Measurements from ENCODE around the gene SUSD3.
"Not testable (repeated sequence)": the region's sequence is repeated elsewhere in the genome, so short reads cannot be mapped to it uniquely, and the experiment has no call there.

Gene SUSD3

DNA sequence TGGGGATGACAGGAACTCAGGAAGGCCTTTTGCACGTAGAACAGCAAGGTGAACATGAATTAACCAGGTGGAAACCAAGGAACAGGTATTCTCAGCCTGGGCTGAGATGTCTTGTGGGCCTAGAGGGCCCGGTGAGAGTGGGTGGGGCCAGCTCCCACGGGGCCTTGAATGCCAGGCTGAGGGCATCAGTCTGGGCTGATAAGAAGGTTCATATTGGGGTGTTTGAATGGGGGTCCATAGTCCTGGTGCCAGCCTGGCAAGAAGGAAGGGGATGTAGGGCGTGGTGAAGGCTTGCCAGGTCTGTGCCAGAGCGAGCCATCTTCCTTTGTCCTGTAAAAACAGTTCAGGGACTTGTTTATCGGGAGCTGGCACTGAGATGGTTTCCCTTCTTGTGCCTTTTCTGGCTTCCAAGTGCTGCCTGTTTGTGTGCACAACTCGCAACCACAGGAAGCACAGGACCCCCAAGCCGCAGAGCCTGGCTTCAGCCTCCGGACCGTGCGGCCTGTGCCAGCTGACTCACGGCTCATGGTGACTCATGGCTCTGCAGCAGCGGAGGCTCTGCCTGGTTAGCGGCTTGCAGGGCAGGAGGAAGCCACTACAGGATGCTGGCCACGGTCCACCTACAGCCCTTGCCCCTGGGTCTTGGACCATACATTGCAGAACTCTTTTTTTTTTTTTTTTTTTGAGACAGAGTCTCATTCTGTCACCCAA, 39.9 kb downstream of the SUSD3 start:
- no peaks in the 10 kb centered on the region for H3K9me3 Mint-ChIP-seq
- peak overlapping the region; percentile 77 to 96 for H3K27ac Mint-ChIP-seq
- H3K4me3 Mint-ChIP-seq = peak overlapping the region; percentile 82 to 93
- peaks cover 41 to 52% of the 10 kb centered on the region in 2 donors for H3K4me1 Mint-ChIP-seq (ENCODE audit: low read depth in 2 of 2)
- no peak for ATAC-seq (replicated peaks)
- H3K27me3 Mint-ChIP-seq = no peaks in the 10 kb centered on the region
- DNase-seq = peak; percentile 30 to 41 (median 35)
- H3K36me3 Mint-ChIP-seq (ENCODE audit: insufficient read depth) = peaks cover 26% of the 10 kb centered on the region

DNA sequence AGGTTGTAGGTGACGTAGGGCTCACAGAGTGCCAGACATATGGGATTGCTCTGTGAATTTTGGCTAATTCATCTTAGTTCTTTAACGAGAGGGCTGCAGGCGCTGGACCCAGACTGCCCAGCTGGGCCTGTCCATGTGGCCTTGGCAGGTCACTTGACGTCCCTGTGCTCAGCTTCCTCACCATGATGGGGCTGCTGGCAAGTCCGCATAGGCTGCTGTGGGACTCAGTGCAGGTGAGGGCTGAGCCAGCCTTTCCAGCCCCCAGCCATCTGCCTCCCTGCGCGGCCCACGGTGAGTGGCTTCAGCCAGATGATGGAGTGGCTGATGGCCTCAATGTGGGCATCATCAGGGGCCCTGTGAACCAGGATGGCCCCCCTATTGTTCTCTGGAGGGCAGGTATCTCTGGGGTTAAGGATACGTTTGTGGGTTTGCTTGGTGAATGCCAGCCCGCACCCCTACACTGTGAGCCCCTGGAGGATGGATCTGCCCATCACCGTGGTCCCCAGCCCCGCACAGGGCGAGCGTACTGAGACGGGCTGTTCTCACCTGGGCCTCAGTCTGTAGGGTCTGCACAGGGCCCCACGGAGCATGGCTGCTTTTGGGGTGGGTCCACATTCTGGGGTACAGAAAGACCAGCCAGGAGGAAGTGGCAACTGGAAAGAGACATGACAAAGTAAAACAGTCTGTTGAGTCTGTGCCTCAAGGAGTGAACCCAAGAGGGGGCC, 41.2 kb downstream of the SUSD3 start:
- Mint-ChIP-seq H3K4me1 (ENCODE audit: low read depth in 2 of 2) (peaks cover 30 to 47% of the 10 kb centered on the region in 2 donors), H3K27me3 (no peaks in the 10 kb centered on the region), H3K27ac (peak overlapping the region in 1 of 2 donors; percentile 6), H3K36me3 (ENCODE audit: insufficient read depth) (peaks cover 28% of the 10 kb centered on the region), H3K9me3 (no peaks in the 10 kb centered on the region), H3K4me3 (peak overlapping the region; percentile 82 to 93)
- ATAC-seq (replicated peaks) (no peak), DNase-seq (no peak)

DNA sequence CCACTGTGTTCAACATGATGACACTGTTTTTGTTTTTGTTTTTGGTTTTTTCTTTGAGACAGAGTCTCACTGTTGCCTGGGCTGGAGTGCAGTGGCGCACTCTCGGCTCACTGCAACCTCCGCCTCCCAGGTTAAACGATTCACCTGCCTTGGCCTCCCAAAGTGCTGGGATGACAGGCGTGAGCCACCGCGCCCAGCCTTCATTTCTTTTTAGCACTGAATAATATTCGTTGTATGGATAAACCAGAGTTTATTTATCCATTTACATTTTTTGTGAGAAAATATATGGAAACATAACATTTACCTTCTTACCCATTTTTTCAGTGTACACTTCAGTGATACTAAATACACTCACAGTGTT, 41.8 kb downstream of the SUSD3 start:
- Mint-ChIP-seq H3K36me3 (ENCODE audit: insufficient read depth) (peaks cover 28% of the 10 kb centered on the region), H3K4me3 (peak overlapping the region; percentile 31 to 93), H3K27me3 (no peaks in the 10 kb centered on the region), H3K4me1 (ENCODE audit: low read depth in 2 of 2) (peaks cover 32 to 49% of the 10 kb centered on the region in 2 donors), H3K27ac (peak overlapping the region in 1 of 2 donors; percentile 6), H3K9me3 (no peaks in the 10 kb centered on the region)
- DNase-seq (no peak), ATAC-seq (replicated peaks) (no peak)

DNA sequence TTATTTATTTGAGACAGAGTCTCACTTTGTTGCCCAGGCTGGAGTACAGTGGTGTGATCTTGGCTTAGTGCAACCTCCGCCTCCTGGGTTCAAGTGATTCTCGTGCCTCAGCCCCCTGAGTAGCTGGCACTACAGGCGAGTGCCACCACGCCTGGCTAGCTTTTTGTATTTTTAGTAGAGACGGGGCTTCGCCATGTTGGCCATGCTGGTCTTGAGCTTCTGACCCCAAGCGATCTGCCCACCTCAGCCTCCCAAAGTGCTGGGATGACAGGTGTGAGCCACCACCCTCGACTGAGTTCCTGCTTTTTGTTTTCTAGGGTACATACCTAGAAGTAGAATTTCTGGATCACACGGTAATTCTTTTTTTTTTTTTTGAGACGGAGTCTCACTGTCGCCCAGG, 42.6 kb downstream of the SUSD3 start:
- H3K27me3 Mint-ChIP-seq; H3K9me3 Mint-ChIP-seq; H3K27ac Mint-ChIP-seq; ATAC-seq (replicated peaks); DNase-seq; H3K4me3 Mint-ChIP-seq: not testable (repeated sequence)
- H3K36me3 Mint-ChIP-seq (ENCODE audit: insufficient read depth) = peaks cover 28% of the 10 kb centered on the region
- H3K4me1 Mint-ChIP-seq (ENCODE audit: low read depth in 2 of 2) = peaks cover 34 to 56% of the 10 kb centered on the region in 2 donors

DNA sequence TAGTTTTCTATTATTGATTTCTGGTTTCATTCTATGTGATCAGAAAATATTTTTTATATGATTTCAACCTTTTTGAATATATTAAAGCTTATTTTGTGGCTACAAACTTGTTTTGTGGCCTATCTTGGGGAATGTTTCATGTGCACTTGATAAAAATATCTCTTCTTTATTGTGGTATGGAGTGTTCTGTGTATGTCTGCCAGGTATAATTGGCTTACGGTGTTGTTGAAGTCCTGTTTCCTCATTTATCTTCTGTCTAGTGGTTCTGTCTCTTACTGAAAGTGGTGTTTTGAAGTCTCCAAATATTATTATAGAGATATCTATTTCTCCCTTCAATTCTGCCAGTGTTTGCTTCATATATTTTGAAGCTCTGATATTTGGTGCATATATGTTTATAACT, 47.1 kb downstream of the SUSD3 start:
- DNase-seq (no peak), ATAC-seq (replicated peaks) (no peak)
- Mint-ChIP-seq H3K9me3 (no peaks in the 10 kb centered on the region), H3K27me3 (no peaks in the 10 kb centered on the region), H3K27ac (peak overlapping the region in 1 of 2 donors; percentile 74), H3K4me3 (peak overlapping the region in 1 of 2 donors; percentile 3), H3K36me3 (ENCODE audit: insufficient read depth) (peaks cover 30% of the 10 kb centered on the region), H3K4me1 (ENCODE audit: low read depth in 2 of 2) (peaks cover 22 to 38% of the 10 kb centered on the region in 2 donors)

DNA sequence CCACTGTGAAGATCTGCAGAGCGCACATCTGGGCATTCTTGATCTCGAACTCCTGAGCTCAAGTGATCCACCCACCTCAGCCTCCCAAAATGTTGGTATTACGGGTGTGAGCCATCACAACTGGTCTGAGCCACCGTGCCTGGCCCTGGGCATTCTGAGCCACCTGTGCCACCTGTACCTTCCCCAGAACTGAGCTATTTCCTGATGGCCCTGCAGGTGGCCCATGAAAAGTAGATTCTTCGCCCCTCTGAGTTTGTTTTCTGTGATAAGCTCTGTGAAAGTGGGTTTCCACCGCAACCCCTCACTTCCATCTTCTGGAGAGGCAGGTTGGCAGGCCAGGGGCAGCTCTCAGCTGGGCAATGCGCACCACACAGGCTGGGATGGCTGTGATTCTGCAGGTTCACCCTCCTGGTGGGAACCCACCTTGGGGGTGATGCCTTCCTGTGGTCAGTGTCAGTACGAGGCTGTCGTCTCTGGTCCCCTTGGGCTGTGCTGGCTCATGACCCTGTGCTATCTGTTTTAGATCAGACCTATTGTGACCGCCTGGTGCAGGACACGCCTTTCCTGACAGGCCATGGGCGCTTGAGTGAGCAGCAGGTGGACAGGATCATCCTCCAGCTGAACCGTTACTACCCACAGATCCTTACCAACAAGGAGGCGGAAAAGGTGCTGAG, 48.8 kb downstream of the SUSD3 start:
- peaks cover 26 to 34% of the 10 kb centered on the region in 2 donors for H3K4me1 Mint-ChIP-seq (ENCODE audit: low read depth in 2 of 2)
- H3K4me3 Mint-ChIP-seq = no peak overlapping the region
- H3K27ac Mint-ChIP-seq = no peak overlapping the region
- no peak for ATAC-seq (replicated peaks)
- no peaks in the 10 kb centered on the region for H3K9me3 Mint-ChIP-seq
- no peak for DNase-seq
- H3K27me3 Mint-ChIP-seq = no peaks in the 10 kb centered on the region
- H3K36me3 Mint-ChIP-seq (ENCODE audit: insufficient read depth) = peaks cover 36% of the 10 kb centered on the region

DNA sequence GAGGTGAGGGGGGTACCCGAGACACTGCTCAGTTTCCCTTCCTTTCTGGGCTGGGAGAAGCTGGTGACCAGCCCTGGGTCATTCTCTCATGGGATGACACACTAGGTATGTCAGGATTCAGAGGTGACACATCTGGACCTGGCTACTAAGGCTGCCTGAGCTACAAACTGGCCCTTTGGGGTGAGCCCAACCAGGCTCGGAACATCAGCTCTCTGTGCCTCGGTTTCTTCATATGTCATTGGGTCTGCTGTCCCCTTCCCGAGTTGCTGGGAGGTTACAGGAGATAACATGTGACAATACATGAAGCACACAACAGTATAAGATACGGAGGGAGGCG, 49.3 kb downstream of the SUSD3 start:
- DNase-seq (no peak), ATAC-seq (replicated peaks) (no peak)
- Mint-ChIP-seq H3K4me1 (ENCODE audit: low read depth in 2 of 2) (peaks cover 26 to 31% of the 10 kb centered on the region in 2 donors), H3K27ac (no peak overlapping the region), H3K27me3 (no peaks in the 10 kb centered on the region), H3K36me3 (ENCODE audit: insufficient read depth) (peaks cover 41% of the 10 kb centered on the region), H3K4me3 (no peak overlapping the region), H3K9me3 (no peaks in the 10 kb centered on the region)

DNA sequence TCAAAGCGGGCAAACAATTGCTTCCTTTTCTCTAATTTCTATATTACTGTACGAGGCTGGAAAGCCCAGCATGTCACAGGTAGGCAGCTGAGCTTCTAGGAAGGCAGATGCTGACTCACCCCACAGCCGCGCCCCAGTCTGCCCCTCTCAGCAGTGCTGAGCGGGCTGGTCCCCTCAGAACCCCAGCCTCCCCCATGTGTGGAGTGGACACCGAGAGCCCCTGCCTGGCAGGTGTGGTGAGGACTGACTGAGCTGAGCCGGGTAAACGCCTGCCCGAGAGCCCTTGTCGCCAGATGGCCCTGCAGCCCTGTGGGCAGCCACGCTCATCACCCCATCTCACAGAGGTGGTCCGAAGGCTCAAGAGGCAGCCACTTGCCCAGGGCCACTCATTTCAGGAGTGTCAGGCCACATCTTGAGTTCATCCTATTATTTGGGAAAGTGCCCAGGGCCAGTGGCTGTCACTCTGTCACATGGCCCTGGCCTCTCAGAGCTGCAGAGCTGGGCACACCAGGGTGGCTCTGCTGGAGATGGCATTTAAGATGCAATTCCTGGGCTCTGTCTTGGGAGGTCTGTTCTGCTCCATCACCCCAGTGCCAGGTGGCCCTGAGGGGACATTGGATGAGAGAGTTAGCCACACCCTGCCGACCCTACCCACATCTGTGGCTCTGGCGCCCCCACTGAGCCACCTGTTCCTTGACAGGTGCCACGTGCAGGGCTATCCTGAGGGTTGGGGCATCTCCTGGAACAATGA, 50.0 kb downstream of the SUSD3 start:
- Mint-ChIP-seq H3K9me3 (no peaks in the 10 kb centered on the region), H3K27me3 (no peaks in the 10 kb centered on the region), H3K4me1 (ENCODE audit: low read depth in 2 of 2) (peaks cover 24 to 25% of the 10 kb centered on the region in 2 donors), H3K36me3 (ENCODE audit: insufficient read depth) (peaks cover 47% of the 10 kb centered on the region), H3K4me3 (no peak overlapping the region), H3K27ac (peak overlapping the region in 1 of 2 donors; percentile 38)
- DNase-seq = no peak
- ATAC-seq (replicated peaks) = no peak

DNA sequence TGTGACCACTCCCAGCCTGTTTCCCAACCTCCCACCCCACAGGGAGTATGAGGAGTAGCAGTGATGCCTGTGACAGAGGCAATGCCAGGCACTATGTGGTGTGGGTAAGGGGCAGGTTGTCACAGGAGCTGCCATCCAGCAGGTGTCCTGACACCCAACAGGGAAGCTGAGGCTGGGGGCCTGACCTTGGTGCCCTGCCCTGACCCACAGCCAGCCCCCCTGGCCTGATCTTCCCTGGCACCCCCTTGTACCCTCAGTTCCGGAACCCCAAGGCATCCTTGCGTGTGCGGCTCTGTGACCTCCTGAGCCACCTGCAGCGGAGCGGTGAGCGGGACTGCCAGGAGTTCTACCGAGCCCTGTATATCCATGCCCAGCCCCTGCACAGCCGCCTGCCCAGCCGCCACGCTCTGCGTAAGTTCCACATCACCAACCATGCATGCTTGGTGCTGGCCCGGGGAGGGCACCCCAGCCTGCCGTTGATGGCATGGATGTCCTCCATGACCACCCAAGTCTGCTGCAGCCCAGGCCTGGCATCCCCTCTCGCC, 51.9 kb downstream of the SUSD3 start:
- no peak overlapping the region for H3K4me3 Mint-ChIP-seq
- no peak overlapping the region for H3K27ac Mint-ChIP-seq
- ATAC-seq (replicated peaks) (no peak), DNase-seq (no peak)
- peaks cover 20 to 27% of the 10 kb centered on the region in 2 donors for H3K4me1 Mint-ChIP-seq (ENCODE audit: low read depth in 2 of 2)
- H3K36me3 Mint-ChIP-seq (ENCODE audit: insufficient read depth) = peaks cover 60% of the 10 kb centered on the region
- no peaks in the 10 kb centered on the region for H3K9me3 Mint-ChIP-seq
- no peaks in the 10 kb centered on the region for H3K27me3 Mint-ChIP-seq

DNA sequence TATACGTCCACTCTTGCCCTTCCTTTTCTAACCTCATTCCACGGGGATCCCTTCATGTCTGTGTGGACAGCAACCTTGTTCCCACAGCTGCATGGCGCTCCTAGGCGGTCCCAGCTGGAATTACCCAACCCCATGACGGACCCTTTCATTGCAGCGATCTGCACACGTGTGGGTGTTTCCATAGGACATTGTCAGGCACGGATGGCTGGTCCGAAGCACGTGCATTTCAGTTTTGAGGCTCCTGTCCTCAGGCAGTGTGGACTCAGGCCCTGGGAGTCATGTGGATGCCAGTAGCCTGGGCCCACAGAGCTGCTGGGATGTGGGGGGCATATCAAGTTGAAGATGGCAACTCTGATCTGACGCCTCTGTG, 52.5 kb downstream of the SUSD3 start:
- peaks cover 61% of the 10 kb centered on the region for H3K36me3 Mint-ChIP-seq (ENCODE audit: insufficient read depth)
- peak overlapping the region in 1 of 2 donors; percentile 69 for H3K27ac Mint-ChIP-seq
- no peaks in the 10 kb centered on the region for H3K27me3 Mint-ChIP-seq
- ATAC-seq (replicated peaks) (no peak), DNase-seq (no peak)
- peaks cover 15 to 25% of the 10 kb centered on the region in 2 donors for H3K4me1 Mint-ChIP-seq (ENCODE audit: low read depth in 2 of 2)
- no peak overlapping the region for H3K4me3 Mint-ChIP-seq
- H3K9me3 Mint-ChIP-seq = no peaks in the 10 kb centered on the region

DNA sequence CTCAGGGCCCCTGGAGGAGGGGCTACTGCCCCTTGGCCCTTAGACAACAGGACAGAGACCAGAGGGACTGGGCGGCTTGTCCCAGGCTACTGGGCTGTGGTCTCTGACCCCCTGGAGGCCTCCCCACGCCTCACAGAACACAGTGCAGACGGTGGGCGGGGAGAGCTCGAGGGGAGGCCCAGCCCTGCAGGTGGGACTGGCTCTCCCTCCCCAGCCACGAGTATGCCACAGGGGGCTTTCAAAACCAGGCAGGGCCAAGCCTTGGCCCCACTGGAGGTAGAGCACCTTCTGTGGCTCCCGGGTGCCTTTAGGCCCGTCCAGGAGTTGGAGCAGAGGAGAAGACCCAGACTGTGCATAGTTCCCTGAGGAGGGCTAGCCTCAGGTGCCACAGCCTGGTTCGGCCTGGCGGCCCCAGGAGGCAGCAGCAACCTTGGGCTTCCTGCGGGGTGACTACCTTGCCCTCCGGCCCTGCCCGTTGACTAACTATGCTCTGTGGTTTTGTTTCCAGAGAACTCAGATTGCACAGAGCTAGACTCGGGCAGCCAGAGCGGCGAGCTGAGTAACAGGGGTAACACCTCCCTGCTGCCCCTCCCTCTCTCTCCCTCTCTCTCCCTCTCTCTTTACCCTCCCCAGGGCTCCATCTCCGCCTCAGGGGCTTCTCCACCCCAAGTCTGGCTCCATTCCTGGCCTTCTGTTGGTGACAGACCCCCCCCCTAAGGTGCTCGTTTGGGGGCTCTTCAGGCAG, 53.0 kb downstream of the SUSD3 start:
- peaks cover 13 to 27% of the 10 kb centered on the region in 2 donors for H3K4me1 Mint-ChIP-seq (ENCODE audit: low read depth in 2 of 2)
- ATAC-seq (replicated peaks) (no peak), DNase-seq (no peak)
- H3K9me3 Mint-ChIP-seq = no peaks in the 10 kb centered on the region
- no peaks in the 10 kb centered on the region for H3K27me3 Mint-ChIP-seq
- peaks cover 61% of the 10 kb centered on the region for H3K36me3 Mint-ChIP-seq (ENCODE audit: insufficient read depth)
- H3K4me3 Mint-ChIP-seq = no peak overlapping the region
- peak overlapping the region in 1 of 2 donors; percentile 80 for H3K27ac Mint-ChIP-seq

DNA sequence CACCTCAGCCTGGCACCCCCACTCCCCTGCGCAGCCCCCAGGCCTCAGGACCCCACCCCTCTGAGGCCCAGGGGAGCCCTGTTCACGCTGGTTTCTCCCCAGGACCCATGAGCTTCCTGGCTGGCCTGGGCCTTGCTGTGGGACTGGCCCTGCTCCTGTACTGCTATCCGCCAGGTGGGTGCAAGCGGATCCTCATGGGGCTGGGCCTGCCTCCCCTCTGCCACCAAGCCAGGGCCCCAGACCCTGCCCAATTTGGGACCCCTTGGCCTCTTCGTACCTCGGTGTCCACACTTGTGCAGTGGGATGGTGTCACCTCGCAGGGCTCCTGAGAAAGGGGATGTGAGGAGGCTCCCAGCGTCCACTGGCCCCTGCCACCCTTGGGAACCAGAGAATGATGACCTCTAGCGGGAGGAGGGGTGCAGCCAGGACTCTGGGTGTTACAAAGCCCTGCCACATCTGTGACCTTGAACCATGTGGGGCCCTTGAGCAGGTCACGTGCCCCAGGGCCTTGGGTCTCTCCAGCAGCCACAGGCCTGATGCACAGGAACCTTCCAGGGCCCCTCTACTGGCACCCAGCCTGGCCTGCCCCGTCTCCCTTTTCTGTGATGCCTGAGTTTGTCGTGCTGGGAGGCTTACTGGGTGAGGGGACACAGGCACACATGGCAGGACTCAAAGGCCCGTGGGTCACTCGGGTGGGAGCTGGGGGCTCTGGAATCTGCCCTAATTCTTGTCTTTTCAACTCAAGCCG, 53.8 kb downstream of the SUSD3 start:
- Mint-ChIP-seq H3K4me3 (no peak overlapping the region), H3K9me3 (no peaks in the 10 kb centered on the region), H3K27ac (peak overlapping the region in 1 of 2 donors; percentile 80), H3K4me1 (ENCODE audit: low read depth in 2 of 2) (peaks cover 13 to 21% of the 10 kb centered on the region in 2 donors), H3K36me3 (ENCODE audit: insufficient read depth) (peaks cover 66% of the 10 kb centered on the region), H3K27me3 (no peaks in the 10 kb centered on the region)
- no peak for ATAC-seq (replicated peaks)
- DNase-seq = no peak
